ENCODE results near the gene FAM83D. TPM values are rescaled to one million over a fixed set of nuclear protein-coding genes. Genes with fewer than 3 reads are reported as not detected.

The FAM83D gene
- total RNA-seq, 1 donor = 17.7 TPM

- DNase-seq (ENCODE audit: low read depth) = no peak
- TF ChIP-seq CTCF (IDR thresholded peaks at IDR 0.05; ENCODE audit: insufficient read depth, low read depth, low read length) = no peak
- peak overlapping the region; percentile 91 for H3K4me3 ChIP-seq (ENCODE audit: low read depth, low read length)
Measured at GRCh38 chr20:38962928-38963401, 36.7 kb downstream of the FAM83D start.

- no peak for DNase-seq (ENCODE audit: low read depth)
- no peak overlapping the region for H3K4me3 ChIP-seq (ENCODE audit: low read depth, low read length)
- TF ChIP-seq CTCF (IDR thresholded peaks at IDR 0.05; ENCODE audit: insufficient read depth, low read depth, low read length) = no peak
Measured at GRCh38 chr20:38963745-38964144, 37.5 kb downstream of the FAM83D start.

DNA sequence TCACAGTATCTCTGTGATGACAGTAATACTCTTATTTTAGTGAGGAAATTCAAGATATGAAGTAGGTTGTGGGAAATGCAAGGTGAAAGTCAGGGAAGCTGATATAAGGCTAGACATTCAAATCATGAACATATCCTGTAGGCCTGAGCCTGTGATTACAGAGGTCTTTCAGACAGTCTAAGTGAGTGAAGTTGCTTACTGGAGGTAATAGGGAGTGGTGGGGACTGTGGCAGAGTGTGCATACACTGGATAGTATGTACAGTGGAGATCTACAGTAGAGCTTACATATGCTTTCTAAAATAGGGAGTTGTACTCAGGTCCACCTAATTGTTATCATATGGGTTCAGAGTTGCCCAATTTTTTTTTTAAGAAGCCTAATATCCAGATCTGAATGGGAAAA, 39.0 kb downstream of the FAM83D start:
- H3K4me3 ChIP-seq (ENCODE audit: low read depth, low read length) = no peak overlapping the region
- no peak for TF ChIP-seq CTCF (IDR thresholded peaks at IDR 0.05; ENCODE audit: insufficient read depth, low read depth, low read length)
- no peak for DNase-seq (ENCODE audit: low read depth)

DNA sequence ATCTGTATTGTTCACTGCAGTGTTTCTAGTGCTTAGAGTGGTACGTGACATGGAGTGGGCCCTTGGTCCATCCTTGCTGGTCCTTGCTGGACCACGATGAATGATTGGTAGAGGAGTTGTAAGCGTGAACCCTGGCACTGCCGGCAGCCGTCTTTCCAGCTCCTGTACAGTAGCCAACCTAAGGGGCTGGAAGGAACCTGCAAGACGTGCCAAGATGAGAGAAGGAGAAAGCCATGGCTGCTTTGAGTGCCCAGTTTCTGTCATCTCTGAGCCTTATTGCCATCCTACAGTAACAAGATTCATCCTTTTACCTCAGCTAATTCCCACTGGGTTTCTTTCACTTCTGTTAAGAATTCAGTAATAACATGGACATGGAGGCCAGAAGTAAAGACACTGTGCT, 41.9 kb downstream of the FAM83D start:
- no peak for DNase-seq (ENCODE audit: low read depth)
- no peak for TF ChIP-seq CTCF (IDR thresholded peaks at IDR 0.05; ENCODE audit: insufficient read depth, low read depth, low read length)
- H3K4me3 ChIP-seq (ENCODE audit: low read depth, low read length) = no peak overlapping the region

GRCh38 chr20:38969708-38970107, 43.5 kb downstream of the FAM83D start:
- H3K4me3 ChIP-seq (ENCODE audit: low read depth, low read length) = no peak overlapping the region
- DNase-seq (ENCODE audit: low read depth) = peak; percentile 35
- no peak for TF ChIP-seq CTCF (IDR thresholded peaks at IDR 0.05; ENCODE audit: insufficient read depth, low read depth, low read length)

DNA sequence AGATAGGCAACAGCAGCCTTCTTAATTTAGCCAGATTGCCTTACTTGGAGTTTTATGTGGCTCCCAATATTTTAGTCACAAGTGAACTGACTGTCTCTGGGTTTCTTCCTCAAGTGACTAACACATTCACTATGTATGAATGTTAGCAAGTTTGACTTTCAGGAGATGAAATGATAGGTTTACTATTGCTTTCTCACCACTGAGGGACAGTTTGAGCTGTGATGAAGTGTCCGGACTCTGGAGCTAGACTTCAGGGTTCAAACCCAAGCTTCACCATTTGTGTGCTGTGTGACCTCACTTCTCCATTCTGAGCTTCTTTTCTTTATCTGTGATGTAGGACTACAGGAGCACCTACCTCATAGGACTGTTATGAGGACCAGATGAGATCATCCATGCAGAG, 44.1 kb downstream of the FAM83D start:
- no peak for TF ChIP-seq CTCF (IDR thresholded peaks at IDR 0.05; ENCODE audit: insufficient read depth, low read depth, low read length)
- no peak overlapping the region for H3K4me3 ChIP-seq (ENCODE audit: low read depth, low read length)
- peak; percentile 85 for DNase-seq (ENCODE audit: low read depth)

DNA sequence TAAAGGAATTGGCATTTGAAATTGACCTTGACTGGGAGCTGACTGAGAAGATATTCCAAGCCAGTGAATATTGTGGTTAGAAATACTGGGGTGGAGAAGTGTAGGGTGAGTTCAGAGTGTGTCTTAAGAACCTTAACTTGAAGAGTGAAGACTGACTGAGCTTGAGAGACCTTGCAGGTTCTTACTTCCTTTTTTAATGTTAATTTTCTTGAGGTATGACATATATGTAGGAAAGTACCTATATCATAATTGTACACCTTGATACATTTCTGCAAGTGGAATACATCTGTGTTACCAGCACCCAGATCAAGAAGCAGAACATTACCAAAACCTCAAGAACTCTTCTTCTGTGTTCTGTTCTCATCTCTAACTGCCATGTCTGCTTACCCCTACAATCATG, 46.9 kb downstream of the FAM83D start:
- DNase-seq (ENCODE audit: low read depth) = no peak
- H3K4me3 ChIP-seq (ENCODE audit: low read depth, low read length) = no peak overlapping the region
- TF ChIP-seq CTCF (IDR thresholded peaks at IDR 0.05; ENCODE audit: insufficient read depth, low read depth, low read length) = no peak

Data from fibroblast of villous mesenchyme (primary cell).